ENCODE results near the gene SLC9A4. TPM values are rescaled to one million over a fixed set of nuclear protein-coding genes. Genes with fewer than 3 reads are reported as not detected.
"Not testable (repeated sequence)": the region's sequence is repeated elsewhere in the genome, so short reads cannot be mapped to it uniquely, and the experiment has no call there.

The SLC9A4 gene
- total RNA-seq, 1 donor from 2014 or later, result 0.62 TPM

GRCh38 chr2:102551329-102552096, 78.5 kb downstream of the SLC9A4 start:
- no peak for TF ChIP-seq CTCF (IDR thresholded peaks at IDR 0.05; ENCODE audit: unreplicated experiment)
- Mint-ChIP-seq H3K27me3 (no peaks in the 10 kb centered on the region), H3K27ac (no peak overlapping the region), H3K9me3 (ENCODE audit: low read depth) (peaks cover 12% of the 10 kb centered on the region), H3K4me1 (ENCODE audit: low read depth) (no peaks in the 10 kb centered on the region), H3K36me3 (ENCODE audit: insufficient read depth) (no peaks in the 10 kb centered on the region), H3K4me3 (ENCODE audit: low read depth) (no peak overlapping the region)
- DNase-seq (ENCODE audit: low spot score, unreplicated experiment), result no peak

GRCh38 chr2:102553601-102554000, 80.6 kb downstream of the SLC9A4 start:
- DNase-seq (ENCODE audit: low spot score, unreplicated experiment), result no peak
- Mint-ChIP-seq H3K27ac (no peak overlapping the region), H3K27me3 (no peaks in the 10 kb centered on the region), H3K36me3 (ENCODE audit: insufficient read depth) (no peaks in the 10 kb centered on the region), H3K4me1 (ENCODE audit: low read depth) (no peaks in the 10 kb centered on the region), H3K9me3 (ENCODE audit: low read depth) (peaks cover 5% of the 10 kb centered on the region), H3K4me3 (ENCODE audit: low read depth) (no peak overlapping the region)
- TF ChIP-seq CTCF (IDR thresholded peaks at IDR 0.05; ENCODE audit: unreplicated experiment), result no peak

- no peaks in the 10 kb centered on the region for H3K27me3 Mint-ChIP-seq
- H3K9me3 Mint-ChIP-seq (ENCODE audit: low read depth), result no peaks in the 10 kb centered on the region
- no peaks in the 10 kb centered on the region for H3K36me3 Mint-ChIP-seq (ENCODE audit: insufficient read depth)
- no peak for DNase-seq (ENCODE audit: low spot score, unreplicated experiment)
- no peak overlapping the region for H3K27ac Mint-ChIP-seq
- no peak overlapping the region for H3K4me3 Mint-ChIP-seq (ENCODE audit: low read depth)
- no peak for TF ChIP-seq CTCF (IDR thresholded peaks at IDR 0.05; ENCODE audit: unreplicated experiment)
- no peaks in the 10 kb centered on the region for H3K4me1 Mint-ChIP-seq (ENCODE audit: low read depth)
Observed at GRCh38 chr2:102558463-102558862, 85.4 kb downstream of the SLC9A4 start.

GRCh38 chr2:102562542-102562941, 89.5 kb downstream of the SLC9A4 start:
- not testable (repeated sequence) for H3K4me1 Mint-ChIP-seq (ENCODE audit: low read depth); H3K36me3 Mint-ChIP-seq (ENCODE audit: insufficient read depth); H3K27ac Mint-ChIP-seq; DNase-seq (ENCODE audit: low spot score, unreplicated experiment); H3K27me3 Mint-ChIP-seq; H3K4me3 Mint-ChIP-seq (ENCODE audit: low read depth)
- H3K9me3 Mint-ChIP-seq (ENCODE audit: low read depth), result peaks cover 13% of the 10 kb centered on the region

- no peak overlapping the region for H3K27ac Mint-ChIP-seq
- no peak for DNase-seq (ENCODE audit: low spot score, unreplicated experiment)
- H3K4me1 Mint-ChIP-seq (ENCODE audit: low read depth), result no peaks in the 10 kb centered on the region
- TF ChIP-seq CTCF (IDR thresholded peaks at IDR 0.05; ENCODE audit: unreplicated experiment), result no peak
- no peak overlapping the region for H3K4me3 Mint-ChIP-seq (ENCODE audit: low read depth)
- H3K9me3 Mint-ChIP-seq (ENCODE audit: low read depth), result peaks cover 22% of the 10 kb centered on the region
- no peaks in the 10 kb centered on the region for H3K27me3 Mint-ChIP-seq
- H3K36me3 Mint-ChIP-seq (ENCODE audit: insufficient read depth), result no peaks in the 10 kb centered on the region
Observed at GRCh38 chr2:102575888-102576287, 102.9 kb downstream of the SLC9A4 start.

- TF ChIP-seq CTCF (IDR thresholded peaks at IDR 0.05; ENCODE audit: unreplicated experiment), result no peak
- H3K4me1 Mint-ChIP-seq (ENCODE audit: low read depth), result no peaks in the 10 kb centered on the region
- H3K27ac Mint-ChIP-seq, result no peak overlapping the region
- no peak overlapping the region for H3K4me3 Mint-ChIP-seq (ENCODE audit: low read depth)
- H3K27me3 Mint-ChIP-seq, result no peaks in the 10 kb centered on the region
- no peaks in the 10 kb centered on the region for H3K36me3 Mint-ChIP-seq (ENCODE audit: insufficient read depth)
- no peak for DNase-seq (ENCODE audit: low spot score, unreplicated experiment)
- peaks cover 15% of the 10 kb centered on the region for H3K9me3 Mint-ChIP-seq (ENCODE audit: low read depth)
Observed at GRCh38 chr2:102578376-102578775, 105.3 kb downstream of the SLC9A4 start.

Measured in progenitor cell of endocrine pancreas (in vitro differentiated cells).